Activated CD8-positive, alpha-beta memory T cell treated with anti-CD3 and anti-CD28 coated beads for 48 hours (primary cell): ENCODE results near the gene ADAMTS19.
"Not testable (repeated sequence)": the region's sequence is repeated elsewhere in the genome, so short reads cannot be mapped to it uniquely, and the experiment has no call there.

Experiments
- DNase-seq, 3 experiments: peaks; one replicate each; pipeline ENCODE4 v3.0.0-alpha.2; 2020; ENCODE audit warnings: low read depth in 2 of 3, low spot score in 2 of 3

Gene ADAMTS19

GRCh38 chr5:129591508-129592160 is 131.5 kb downstream of the ADAMTS19 start:
- DNase-seq: no peak

DNA sequence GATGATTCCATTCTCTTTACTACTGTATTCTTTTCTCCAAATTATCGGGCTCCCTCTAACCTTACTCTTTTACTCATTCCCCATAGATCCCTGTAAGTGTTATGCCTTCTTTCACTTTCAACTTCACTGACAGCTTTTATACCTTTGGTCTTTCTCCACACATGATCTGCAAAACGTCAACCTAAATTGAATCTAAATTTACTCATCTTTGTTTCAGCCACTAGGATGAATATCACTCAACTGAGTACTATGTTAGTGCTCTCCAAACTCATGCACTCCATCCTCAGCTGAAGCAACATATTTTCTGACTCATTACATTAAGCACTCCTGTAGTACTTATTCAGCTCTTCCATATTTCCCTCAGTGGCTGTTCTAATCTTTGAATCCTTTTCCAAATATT is 133.4 kb downstream of the ADAMTS19 start:
- no peak for DNase-seq

GRCh38 chr5:129601576-129601975 is 141.5 kb downstream of the ADAMTS19 start:
- no peak for DNase-seq

- no peak for DNase-seq
Observed at GRCh38 chr5:129608350-129608749, 148.3 kb downstream of the ADAMTS19 start.

DNA sequence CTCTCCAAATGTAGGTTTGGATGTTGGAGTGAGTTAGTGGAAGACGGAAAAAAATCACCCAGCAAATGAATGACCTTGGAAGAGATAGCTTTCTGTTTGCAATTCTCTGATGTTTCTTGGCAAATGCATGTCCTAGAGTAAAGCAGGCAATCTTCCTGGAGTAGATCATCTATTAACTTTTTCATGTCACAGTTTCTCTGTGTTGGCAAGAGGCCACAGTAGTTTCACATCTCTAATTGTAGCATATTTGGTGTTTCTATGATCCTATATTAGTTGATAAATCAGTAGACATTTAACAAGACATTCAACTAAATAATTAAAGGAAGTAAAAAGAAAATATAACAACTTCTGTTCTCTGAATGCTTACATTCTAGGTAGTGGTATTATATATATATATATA is 149.6 kb downstream of the ADAMTS19 start:
- DNase-seq: no peak

DNA sequence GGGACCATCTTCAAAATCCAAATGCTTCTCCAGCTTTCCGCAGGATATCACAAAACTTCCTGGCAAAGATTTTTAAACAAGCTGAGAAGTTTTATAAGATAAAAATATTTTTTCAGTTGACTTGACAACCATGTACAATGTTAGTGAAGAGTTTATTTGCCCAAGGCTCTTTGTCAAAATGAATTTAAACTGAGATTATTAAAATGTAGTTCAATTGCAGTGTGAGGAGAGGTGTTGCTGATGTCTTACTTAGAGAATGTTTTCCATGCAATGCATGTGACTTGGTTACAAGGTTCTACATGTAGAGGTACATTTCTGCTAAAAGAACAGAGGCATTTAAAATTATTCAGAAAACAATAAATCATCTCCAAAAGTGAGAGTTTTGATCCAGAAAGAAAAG is 156.4 kb downstream of the ADAMTS19 start:
- DNase-seq: no peak

DNA sequence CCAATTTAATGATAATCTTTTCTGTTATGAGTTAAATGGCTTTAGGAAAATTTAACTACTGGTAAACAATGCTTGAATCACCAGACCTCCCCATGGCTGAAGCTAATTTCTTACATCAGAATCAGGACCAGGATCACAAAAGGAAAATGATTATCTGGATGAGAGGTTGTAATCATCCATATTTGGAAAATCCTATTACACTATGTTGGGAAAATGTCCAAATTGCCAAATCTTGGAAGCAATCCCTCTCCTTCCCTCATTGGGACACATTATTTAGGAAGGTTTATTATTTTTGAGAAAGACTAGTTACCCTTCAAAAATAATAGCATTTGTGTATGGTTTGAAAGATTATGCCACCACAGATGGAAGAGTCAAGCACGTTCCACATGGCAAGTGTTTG is 157.1 kb downstream of the ADAMTS19 start:
- DNase-seq: no peak

DNA sequence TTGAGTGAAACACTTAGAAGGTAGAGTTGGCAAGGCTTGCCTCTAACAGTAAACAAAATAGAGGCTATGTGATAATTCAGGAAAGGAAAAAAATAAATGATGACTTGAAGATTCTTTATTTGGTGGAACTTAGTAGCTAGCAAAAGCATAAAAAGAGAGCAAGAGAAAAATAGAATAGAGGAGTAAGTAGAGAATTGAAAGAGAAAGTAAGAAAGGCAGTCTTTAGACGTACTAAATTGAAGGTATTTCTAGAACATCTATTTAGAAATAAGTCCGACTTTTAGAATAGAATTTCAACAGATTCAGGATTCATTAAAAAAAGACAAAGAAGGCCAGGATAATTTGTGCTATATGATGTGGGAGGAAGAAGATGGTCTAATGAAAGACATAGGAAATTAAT is 159.7 kb downstream of the ADAMTS19 start:
- DNase-seq: no peak

GRCh38 chr5:129622531-129622930 is 162.4 kb downstream of the ADAMTS19 start:
- DNase-seq: no peak

DNA sequence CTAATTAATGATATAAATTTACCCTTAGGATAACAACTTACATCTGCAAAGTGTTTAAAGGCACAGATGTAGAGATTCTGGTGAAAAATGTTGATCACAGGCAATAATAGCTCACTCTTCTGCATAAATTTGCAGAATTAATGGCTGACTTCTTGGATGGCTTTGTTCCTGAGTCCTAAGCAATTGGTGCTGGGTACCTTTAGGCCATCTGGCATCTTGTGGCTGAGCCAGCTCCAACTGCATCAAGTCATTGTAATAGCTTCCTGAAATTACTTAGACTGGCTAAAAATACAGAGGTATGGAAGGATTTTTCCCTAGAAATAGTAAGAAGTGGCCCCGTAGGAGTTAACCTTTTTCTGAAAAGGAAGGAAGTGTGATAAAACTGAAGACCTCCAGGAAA is 169.5 kb downstream of the ADAMTS19 start:
- no peak for DNase-seq

- DNase-seq: no peak
Observed at GRCh38 chr5:129630101-129630500, 170.0 kb downstream of the ADAMTS19 start.

- DNase-seq: no peak
Observed at GRCh38 chr5:129631961-129632360, 171.9 kb downstream of the ADAMTS19 start.

DNA sequence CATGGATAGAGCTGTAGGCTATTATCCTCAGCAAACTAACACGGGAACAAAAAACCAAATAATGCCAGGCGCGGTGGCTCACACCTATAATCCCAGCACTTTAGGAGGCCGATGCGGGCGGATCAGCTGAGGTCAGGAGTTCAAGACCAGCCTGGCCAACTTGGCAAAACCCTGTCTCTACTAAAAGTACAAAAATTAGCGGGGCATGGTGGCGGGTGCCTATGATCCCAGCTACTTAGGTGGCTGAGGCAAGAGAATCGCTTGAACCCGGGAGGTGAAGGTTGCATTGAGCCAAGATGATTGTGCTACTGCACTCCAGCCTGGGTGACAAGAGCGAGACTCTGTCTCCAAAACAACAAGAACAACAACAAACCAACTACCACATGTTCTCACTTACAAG is 177.4 kb downstream of the ADAMTS19 start:
- DNase-seq: not testable (repeated sequence)

- no peak for DNase-seq
Observed at GRCh38 chr5:129639331-129639730, 179.2 kb downstream of the ADAMTS19 start.

DNA sequence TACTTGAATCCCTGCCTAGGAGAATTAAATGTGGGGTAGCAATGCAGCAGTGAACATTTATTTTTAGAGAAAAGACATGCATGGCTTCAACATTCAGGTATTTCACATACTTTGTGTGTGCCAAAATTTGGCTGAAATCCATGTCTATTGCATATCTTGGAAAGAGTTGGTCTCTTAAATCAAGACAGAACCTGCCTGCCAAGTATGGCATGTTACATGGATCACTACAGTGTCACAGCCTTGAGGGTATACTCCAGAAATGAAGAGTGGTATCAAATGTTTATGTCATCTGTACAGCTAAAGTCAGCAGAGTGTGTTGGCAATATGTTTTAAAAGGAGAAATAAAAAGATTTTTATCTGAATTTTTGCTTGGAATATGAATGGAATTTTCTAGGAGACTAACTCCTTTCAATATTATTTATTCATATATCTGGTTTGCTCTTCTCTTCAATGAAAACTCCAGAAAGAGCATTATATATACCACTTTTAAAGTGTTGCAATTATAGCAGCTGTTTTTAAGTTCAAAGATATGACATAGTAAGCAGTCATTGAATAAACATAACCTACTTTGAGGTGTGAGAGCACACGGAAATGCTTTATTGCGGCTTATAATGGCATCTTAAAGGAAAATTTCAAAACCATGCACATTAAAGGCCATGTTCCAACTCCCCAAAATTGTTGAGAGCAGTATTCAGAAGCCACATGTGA is 192.4 kb downstream of the ADAMTS19 start:
- DNase-seq: no peak

DNA sequence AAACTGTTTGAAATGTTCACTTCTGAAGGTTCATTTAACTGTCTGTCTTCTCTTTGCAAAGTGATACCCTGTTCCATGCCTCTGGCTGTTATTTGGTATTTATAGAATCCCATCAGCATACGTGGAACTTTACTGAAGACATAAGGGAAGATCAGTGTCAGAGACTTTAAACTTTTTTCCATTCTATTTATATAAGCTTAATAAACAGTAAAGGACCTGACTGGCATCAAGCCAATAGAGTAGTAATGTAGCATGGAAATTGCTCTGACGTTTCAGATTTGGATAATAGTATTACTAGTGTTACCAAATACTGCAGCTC is 192.9 kb downstream of the ADAMTS19 start:
- DNase-seq: no peak

GRCh38 chr5:129653442-129653841 is 193.3 kb downstream of the ADAMTS19 start:
- DNase-seq: no peak

- no peak for DNase-seq
Observed at GRCh38 chr5:129656952-129657351, 196.9 kb downstream of the ADAMTS19 start.

- no peak for DNase-seq
Observed at GRCh38 chr5:129658801-129659200, 198.7 kb downstream of the ADAMTS19 start.

DNA sequence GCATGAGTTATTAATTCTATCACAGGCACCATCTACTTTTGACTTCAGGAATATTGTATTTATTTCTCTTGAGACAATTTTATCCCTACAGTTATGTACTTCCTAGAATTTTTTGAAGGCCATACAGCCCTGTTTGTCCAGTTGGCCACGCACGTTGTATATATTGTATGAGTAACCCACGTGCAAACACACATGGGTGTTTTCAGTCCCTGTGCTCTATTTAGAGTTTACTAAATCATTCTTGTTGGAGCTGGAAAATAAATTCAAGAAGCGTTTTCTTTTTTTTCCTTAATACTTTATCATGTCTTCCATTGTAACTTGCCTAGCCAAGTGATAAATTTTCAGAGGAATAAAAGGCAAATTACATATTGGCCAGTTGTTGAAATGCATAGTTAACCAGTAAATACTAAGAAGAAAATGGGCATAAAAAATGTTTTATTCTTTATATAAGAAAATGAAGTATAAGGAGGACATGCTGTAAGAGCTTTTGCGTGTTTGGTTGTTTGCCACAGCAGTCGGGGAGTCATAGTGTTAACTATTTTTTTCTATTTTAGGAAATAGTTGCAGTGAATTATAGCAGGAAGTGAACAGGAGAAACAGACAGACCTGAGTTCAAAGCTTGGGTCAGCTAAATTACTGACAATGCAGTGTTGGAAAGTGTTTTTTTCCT is 201.4 kb downstream of the ADAMTS19 start:
- no peak for DNase-seq

- DNase-seq: peak in 1 of 3 experiments; percentile 7
Observed at GRCh38 chr5:129664336-129664937, 204.3 kb downstream of the ADAMTS19 start.

GRCh38 chr5:129670957-129671500 is 210.9 kb downstream of the ADAMTS19 start:
- no peak for DNase-seq
